C1 segment of cervical spinal cord (tissue), 14 donors: Measurements from ENCODE around the gene SMYD2.

ENCODE experiments used
- DNase-seq, 14 donors: peaks; one replicate each; lab custom pipeline; 2025; lab: John Stamatoyannopoulos, UW

The SMYD2 gene

DNA sequence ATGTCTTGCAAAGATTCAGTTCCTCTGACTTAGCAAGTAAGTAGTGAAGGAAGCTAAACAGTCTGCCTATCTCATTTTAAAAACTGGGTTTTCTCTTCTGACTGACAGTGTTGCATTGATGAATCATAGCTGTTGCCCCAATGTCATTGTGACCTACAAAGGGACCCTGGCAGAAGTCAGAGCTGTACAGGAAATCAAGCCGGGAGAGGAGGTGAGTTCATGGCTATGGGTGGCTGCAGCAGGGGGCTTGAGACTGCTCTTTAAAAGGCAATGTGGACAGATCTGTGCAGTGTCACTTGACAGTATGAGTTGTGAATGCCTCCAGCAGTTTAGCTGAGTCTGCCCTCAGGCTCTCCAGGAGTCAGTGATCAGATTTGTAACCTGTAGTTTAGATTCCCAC, 46.6 kb downstream of the SMYD2 start:
- no peak for DNase-seq

DNA sequence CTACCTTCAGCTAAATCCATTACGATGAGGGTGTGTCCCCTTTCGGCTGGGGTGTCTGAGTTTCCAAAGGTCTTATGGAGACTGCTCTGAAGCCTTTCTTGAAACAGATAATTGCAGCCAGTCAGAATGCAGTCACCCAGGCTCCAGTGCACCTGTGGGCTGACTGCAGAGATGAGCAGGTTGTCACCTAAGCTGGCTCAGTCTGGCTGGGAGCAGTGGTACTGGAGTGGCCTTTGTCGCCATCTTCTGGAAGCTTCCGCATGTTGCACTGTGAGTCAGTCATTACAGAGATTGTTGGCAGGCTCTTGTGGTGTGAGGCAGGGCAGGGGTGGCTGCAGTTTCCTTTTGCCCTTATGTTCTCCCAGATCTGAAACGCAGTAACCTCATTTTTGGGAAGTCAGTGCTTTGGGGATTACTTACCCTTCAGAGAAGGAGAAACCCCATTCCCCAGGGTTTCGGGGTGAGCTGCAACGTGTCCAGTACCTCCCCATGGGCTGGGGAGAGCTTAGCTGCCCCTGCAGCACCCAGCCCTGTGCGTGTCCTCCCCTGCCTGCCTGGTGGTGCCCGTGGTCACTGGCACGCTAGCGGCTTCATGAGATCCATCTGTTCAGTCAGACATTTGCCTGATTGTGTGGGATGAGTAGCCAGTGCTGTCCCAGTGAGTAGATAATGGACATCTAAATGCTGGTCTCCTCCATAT, 48.0 kb downstream of the SMYD2 start:
- peak in 13 of 14 donors; percentile 9 to 78 (median 54) for DNase-seq

DNA sequence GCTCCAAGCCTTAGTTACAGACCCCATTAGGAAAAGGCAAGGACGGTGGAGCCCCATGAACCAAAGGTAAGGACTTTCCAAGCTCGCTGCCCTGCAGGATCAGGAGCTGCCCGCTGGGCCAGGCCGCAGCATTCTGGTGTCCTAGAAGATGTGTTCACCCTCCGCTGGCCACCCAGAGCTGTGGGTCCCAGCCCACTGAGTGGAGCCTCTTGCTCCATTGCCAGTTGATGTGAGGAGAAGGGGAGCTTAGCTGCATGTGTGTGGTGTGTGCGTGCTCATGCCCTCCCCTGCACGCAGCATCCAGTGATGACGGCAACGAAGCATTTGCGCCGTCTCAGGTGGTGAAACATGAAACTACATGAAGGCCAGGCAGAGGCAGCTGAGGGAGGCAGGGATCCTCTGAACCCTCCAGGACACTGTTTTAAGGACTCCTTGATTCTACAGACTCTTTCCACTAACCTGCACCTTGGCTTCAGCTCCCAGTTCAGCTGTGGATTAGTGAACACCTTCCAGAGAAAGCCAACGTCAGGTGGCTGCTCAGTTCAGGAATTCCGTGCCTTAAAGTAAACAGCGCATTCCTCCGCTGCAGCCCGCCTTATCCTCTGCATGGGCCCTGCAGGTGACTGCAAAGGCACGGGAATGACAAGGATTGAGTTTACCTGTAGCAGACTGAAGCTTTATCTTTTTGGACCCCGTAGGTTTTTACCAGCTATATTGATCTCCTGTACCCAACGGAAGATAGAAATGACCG, 48.7 kb downstream of the SMYD2 start:
- no peak for DNase-seq

DNA sequence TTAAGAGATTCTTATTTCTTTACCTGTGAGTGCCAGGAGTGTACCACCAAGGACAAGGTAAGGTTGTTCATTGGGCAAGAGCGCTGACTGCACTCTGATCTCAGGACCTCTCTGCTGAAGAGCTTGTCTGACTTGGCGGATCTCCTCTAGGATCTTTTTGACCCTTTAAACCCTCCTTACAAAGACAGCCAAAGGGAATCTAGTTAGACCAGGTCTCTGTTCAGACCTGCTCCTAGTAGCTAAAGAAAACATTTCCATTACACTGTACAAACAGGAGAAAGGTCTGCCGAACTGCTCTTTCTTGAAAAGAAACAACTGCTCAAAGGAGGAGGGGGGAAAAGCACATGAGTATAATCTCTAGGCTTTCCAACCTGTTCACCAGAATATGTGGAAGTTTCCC, 49.3 kb downstream of the SMYD2 start:
- DNase-seq: no peak

DNA sequence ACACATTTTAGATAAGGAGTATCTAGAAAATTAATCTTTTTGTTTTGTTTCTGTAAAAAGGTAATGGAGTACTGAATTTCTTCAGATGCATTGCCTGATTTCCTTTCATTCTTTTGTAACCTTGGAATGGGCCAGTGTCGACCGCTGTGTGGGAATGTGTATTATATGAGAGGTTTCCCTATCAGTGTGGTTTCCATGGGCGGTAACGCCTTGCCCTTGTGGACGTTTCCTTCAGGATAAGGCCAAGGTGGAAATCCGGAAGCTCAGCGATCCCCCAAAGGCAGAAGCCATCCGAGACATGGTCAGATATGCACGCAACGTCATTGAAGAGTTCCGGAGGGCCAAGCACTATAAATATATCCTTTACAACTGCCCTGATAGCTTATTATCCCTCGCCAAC, 49.8 kb downstream of the SMYD2 start:
- no peak for DNase-seq

DNA sequence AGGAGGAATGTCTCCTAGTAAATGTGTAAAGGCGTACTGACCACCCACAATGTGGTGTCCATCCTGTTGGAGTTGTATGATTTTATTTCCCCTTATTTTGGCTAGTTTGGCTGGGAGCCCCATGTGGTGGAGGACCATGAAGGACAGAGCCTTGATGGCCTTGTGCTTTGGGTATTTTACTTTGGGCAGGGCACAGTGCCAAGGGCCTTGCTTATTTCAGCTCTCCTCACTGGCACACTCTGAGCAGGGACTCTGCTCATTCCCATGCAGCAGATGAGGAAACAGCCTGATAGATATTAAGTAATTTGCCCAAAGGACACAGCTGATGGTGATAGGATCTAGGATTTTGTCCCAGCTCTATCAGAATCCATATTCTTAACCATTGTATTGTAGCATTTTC, 50.2 kb downstream of the SMYD2 start:
- no peak for DNase-seq

DNA sequence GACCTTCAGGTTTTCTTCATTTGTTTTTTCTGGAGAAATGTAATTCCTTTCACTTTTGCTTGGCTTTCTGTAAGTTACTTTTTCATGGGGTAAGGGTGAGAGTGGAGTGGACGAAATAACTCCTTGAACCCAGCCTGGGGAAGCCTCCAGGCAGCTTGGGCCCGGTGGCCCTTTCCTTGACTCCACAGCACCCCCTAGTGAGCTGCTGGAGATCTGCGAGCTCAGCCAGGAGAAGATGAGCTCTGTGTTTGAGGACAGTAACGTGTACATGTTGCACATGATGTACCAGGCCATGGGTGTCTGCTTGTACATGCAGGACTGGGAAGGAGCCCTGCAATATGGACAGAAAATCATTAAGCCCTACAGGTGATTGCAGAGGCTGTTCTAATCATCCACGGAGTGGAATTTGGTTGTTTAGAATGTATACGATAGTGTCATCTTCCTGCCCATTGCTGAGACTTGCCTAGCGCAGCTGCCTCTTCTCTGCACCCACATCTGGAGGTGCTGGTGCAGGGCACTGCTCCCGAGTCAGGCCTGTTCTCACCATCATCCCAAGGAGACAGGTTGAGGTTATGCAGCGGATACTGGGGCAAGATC, 51.0 kb downstream of the SMYD2 start:
- peak in 5 of 14 donors; percentile 4 to 17 (median 10) for DNase-seq

DNA sequence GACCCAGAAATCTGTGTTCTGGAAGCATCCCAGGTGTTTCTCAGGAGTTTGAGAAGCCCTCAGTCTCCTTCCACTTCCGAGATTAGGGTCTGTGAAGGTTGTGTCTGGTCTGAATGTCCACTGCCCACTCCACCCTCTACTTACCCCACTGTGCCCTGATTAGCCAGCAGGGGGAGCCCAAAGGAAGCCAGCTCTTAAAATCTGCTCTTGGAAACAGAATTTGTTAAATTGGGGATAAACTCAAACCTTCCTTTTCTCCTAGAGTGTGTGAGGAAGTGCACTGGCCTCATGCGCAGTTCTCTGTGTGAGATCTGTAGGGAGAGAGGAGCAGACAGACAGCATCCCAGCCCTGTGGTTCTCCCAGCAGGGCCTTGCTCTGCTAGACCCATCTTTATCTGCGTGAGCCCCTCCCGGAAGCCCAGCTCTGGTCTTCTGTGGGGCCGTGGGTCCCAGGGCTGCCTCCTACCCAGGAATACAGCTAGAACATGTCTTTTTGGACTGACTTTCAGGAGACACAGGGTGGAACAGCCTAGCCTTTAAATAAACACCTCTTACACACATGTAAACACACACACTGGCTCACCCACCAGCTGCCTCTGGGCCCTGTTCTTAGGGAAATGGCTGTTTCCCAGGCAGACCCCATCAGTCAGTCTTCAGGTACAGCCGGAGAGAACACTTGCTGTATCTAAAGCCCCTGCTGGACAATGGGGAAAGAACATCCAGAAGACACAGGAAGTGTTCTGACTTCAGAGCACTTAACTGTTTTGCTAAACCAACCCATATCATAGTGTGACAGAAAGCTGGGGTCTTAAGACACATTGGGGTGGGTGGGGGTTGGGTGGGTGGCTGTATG, 52.2 kb downstream of the SMYD2 start:
- DNase-seq: peak in 5 of 14 donors; percentile 4 to 33 (median 19)

DNA sequence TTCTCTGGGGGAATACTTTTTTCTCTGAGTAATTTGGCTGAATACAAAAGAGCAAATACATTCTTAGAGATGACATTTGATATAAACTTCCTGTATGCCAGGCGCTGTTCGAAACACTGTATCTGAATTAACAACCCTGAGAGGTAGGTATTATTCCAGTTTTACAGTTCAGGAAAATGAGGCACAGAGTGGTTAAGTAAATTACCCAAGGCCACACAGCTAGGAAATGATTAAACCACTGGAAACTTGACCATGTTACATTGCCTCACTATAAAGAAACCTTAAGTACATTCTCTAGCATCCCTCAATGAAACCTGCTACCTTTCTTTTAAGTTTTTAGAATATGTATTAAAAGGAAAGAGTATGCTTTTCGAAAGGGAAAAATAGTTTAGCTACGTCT, 54.6 kb downstream of the SMYD2 start:
- DNase-seq: no peak

DNA sequence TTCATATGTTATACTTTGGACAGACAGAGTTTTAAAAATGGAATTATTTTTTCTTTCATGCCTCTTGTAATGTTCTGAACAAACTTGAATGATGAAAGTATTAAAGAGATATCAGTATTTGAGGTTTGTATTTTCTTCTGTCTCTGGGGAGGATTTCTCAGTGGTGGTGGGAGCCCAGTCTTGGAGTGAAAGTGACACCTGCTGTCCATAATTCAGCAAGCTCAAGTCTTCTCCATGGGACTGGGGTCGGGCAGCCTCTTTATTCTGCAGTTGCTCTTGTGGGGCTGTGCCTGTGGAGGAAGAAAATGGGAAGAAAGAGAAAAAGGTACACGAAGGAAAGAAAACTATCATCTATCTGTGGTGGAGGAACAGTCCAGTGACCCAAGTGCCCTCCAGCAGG, 56.1 kb downstream of the SMYD2 start:
- DNase-seq: no peak

DNA sequence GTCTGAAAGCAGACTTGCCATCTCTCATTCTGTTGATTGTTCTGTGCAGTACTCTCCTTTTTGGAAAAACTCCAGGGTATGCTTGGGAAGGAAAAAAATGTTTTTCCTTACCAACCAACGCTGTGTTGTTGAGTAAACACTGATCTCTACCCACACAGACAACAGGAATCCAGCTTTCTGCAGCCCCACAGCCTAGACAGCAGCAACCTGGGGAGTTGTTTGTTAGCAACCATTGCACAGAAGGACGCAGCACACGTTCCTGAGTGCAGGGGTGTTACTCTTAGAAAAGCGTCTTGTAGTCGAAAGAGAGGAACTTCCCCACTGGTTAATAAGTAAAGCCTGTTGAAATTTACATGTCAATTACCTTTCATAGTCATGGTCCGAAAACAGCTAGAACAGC, 56.6 kb downstream of the SMYD2 start:
- DNase-seq: no peak

DNA sequence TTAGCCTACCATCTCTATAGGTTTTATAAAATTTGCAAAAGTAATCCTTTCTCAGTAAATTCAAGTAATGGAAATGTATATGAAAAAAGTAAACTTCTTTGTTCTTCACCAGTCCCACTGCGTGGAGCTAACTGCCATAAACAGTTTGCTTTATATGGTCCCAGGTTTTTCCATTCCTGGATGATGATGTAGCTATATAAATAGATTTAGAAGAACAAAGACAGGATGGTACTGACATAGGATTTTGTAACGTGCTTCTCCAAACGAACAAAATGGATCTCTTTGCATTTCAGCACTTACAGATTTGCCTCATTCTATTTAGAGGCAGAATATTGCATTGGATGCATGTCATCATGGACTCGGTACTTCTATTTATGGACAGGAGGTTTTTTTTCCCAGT, 57.3 kb downstream of the SMYD2 start:
- no peak for DNase-seq

DNA sequence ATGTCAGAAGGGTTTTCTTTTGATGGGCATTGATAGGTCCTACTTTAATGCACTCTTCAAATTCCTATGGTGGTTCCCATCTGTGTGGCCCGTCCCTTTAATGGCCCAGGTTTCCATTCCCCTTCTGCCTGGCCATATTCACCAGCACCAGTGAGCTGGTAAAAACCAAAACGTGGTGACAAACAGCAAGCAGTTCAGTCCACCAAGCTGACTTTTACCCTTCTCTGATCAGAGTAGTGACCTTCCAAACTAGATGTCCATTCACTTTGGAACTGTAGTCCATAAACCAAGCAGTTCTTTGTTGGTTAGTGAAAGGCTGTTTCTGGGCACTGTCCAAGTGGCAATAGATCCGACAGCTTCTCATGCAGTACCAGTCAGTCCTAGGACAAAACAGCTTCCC, 60.5 kb downstream of the SMYD2 start:
- no peak for DNase-seq

DNA sequence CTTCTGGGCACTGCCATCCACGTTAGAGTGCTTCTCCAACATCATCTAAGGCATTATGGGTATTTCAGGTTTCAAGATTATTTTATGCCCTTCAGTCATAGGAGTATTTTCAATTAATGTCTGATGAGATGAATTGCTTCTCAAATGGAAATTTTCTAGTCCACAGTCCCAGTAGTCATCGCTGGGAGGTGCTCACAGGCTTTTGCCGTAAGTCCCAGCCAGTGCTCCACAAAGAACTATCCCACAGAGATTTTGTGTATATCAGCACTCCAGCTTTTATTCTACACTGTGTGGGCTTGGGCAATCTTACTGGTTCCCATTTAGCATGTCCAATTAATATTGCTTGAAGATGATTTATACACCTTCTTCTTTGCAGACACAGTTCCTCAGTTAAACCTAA, 61.0 kb downstream of the SMYD2 start:
- no peak for DNase-seq

DNA sequence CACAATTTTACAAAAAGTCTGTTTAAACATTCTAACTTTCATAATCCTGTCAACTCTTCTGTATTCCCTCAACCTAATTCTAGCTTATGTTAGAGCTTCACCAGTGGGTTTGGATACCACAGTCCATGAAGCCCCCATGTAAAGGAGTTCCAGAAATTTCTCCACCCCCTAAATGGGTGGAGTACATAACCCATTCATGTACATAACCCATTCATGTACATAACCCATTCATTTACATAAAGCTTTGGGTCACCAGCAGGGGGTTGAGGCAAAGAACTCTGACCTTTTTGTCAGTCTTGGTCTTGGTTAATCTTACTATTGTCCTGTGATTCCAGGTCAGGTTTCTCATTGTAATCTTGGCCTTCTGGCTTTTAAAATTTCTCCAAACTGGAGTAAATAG, 61.6 kb downstream of the SMYD2 start:
- DNase-seq: no peak

DNA sequence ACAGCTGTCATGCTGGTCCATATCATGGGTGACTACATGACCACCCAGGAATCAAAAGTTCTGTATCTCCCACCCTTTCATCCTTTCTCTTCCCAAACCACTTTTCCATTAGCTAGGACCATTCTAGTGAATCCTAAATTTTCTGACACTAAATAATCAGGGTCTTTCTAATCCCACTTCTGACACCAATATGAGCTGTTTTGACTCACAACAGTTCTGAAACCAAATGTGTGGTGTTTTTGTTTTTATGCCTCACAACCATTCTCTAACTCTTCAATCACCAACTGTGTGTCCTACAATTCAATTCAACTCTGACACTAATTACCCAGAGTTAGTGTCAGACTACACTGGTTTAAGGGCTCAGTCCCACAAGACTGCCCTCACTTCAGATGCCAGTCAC, 63.9 kb downstream of the SMYD2 start:
- DNase-seq: no peak

DNA sequence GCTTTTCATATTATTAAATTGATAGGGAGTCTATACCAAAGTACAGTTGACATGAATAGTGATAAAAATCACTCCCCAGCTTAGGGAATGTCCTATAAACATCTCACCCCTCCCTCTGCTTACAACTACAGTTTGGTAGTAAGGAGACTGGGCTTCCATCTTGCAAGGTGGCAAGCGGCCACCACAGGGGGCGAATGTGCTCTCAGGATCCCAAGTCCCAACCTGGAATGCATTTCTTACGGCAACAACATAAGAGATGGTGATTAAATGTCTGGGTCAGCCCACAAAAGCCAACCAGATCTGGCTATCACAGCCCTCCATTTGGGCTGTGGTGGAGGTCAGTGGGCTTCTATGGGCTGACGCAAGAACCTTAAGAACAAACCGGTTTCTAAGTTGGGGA, 68.0 kb downstream of the SMYD2 start:
- no peak for DNase-seq

DNA sequence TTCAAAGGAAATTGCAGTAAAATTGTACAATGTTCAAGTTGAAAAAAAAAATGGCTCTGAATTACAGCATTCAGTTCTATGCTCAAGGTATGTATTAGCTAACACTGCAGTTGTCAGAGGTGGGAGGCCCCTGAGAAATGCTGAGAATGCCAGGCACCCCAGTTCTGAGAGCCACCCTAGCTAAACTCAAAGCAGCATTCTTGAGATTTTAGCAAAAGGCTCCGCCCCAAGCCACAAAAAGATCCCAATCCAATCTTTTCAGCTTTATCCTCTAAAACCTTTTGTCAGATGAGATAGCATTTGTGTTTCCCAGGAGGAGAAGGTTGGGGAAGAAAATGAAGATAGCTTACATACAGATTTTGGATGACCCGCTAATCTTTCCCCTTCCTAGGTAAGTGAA, 68.8 kb downstream of the SMYD2 start:
- DNase-seq: no peak

DNA sequence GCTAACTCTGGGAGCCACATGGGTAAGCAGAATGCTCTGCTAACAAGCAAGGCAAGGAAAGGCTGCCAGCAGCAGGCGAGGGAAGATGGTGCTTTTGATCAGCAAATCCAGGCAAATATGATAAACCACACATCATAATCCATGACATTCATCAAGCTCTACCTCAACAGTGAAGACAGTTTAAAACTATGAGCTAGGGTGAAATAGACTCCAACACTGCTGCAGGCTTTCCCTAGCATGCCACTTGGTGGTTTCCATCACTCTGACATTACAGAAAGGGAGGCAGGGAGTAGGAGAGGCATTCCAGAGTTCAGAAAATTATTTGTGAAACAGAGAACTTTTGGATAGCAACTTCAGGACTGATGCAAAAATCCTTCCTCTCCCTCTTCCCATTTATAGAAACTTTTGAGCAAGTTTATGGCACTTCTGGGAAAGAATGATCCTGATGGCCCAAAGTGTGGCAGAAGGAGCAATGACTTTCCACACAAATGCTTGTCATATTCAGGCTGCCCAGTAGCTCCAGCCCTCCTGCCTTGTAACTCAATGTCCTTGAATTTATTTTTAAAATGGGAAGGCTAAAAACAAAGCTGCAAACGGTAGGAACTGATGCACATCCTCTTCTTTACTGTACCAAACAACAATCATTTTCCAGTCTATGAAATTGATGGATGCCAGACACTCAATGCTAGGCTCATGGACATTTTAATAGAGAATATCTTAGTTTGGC, 70.8 kb downstream of the SMYD2 start:
- DNase-seq: no peak

DNA sequence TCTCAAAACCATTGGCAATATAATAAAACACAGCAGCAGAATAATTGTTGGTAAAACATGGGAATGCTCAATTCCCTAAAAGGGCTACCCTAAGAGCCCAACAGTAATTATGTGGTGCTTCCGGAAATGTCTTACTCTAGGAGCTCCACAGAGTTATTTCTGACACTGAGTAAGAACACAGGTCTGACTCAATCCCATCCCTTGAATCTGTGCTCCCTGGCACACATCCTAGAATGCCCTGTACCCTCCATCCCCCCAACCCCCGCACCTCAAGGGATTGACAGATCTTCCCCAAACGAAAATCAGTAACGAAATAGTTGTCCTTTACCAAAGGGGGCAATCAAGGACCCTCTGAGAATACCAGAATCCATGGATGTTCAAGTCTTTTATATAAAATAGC, 71.9 kb downstream of the SMYD2 start:
- no peak for DNase-seq

DNA sequence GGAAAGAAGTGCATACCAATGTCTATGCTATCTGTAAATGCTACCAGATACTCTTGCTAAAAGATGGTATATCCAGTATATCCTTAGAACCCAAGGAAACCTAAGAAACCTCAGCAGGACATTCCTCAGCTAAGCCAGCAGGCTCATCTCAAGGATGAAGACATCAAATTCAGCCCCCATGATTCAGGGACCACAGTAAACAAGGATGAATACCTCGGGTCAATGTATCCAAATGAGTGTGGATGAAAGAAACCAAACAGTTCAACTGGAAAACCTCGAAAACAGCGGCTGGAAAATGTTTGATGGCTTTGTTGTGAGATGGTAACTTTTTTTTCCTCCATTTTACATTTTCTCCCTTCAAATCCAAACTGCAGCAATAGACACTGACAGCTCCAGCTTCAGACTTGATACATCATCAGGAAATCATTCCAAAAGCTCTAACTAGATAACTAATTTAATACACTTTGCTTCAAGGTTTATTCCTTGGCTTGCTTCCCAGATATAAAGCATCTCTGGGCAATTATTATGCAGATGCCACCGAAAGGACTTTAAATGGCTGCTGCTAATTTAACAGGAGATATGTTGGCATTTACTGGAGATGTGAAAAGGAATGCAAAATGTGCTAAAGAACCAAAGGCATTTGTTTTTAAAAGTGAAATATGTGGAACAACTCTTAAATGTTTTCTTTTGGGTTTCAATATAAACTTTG, 73.6 kb downstream of the SMYD2 start:
- no peak for DNase-seq
